Ramos (cell line): ENCODE data around the gene CCN5.
"Not testable (repeated sequence)": the region's sequence is repeated elsewhere in the genome, so short reads cannot be mapped to it uniquely, and the experiment has no call there.

Source experiments
- in situ Hi-C: fragments of 300-500 bp; cut with MboI; formaldehyde crosslinking; loops from one replicate; pipeline ENCODE4 v1.14.3; 2022; ENCODE audit warnings: low sequenced_read_pairs; ENCODE audit not compliant: unreplicated experiment

The CCN5 gene

DNA sequence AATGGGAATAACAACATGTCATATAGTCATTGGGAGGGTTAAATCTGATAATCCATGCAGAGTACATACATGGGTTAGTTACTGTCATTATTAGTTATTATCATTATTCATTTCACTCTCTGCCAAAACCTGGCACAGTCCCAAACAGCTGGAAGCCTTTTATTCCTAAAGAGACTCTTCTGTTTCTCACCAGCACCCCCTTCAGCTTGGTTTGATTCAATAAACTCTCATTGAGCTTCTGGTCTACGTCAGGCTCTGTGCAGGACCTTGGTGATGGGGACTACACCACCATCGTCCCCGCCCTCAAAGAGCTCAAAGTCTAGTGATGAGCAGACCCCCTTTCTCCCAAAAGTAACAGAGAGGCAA, 32.8 kb downstream of the CCN5 start:
- in situ Hi-C loops: no loop called here

DNA sequence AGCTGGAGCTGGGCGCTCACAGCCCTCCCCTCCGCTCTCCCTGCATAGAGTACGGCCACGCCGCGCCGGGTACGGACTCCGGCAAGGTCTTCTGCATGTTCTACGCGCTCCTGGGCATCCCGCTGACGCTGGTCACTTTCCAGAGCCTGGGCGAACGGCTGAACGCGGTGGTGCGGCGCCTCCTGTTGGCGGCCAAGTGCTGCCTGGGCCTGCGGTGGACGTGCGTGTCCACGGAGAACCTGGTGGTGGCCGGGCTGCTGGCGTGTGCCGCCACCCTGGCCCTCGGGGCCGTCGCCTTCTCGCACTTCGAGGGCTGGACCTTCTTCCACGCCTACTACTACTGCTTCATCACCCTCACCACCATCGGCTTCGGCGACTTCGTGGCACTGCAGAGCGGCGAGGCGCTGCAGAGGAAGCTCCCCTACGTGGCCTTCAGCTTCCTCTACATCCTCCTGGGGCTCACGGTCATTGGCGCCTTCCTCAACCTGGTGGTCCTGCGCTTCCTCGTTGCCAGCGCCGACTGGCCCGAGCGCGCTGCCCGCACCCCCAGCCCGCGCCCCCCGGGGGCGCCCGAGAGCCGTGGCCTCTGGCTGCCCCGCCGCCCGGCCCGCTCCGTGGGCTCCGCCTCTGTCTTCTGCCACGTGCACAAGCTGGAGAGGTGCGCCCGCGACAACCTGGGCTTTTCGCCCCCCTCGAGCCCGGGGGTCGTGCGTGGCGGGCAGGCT, 35.1 kb downstream of the CCN5 start:
- in situ Hi-C loops: no loop called here

DNA sequence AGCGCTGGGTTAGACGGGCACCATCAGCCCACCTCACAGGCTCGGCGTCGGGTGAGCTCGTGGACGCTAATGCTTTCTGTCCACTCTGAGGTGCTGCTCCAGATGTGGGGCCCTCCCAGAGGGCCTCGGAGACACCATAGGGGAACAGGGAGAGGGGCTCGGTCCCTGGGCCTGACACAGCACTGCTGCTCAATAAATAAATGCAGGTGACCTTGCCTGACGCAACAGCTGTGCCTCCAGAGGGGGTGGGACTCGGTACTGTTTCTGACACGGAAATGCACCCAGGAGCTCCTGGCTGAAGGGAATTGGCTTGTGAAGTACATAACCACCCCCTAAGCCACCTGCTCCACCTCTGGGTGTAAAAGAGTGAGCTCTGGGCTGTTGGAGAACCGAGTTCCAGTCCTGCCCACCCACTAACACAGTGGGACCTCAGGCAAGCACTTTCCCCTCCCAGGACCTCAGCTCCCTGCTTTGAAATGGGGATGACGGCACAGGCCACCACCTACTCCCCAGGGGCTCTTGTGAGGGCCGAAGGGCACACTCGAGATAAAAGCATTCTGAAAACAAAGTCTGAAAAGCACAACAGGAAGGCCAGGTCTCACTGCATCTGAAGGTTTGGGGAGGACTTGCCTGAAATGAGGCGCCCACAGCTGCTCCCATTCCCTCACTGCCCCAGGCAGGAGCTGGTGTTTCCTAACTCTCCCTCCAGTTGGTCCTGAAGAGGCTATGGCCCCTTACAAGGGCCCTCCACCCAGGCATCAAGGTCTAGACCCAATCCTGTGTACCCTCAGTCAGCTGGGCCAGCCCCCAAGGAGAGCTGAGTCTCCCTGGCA, 37.1 kb downstream of the CCN5 start:
- in situ Hi-C loops: no loop called here

DNA sequence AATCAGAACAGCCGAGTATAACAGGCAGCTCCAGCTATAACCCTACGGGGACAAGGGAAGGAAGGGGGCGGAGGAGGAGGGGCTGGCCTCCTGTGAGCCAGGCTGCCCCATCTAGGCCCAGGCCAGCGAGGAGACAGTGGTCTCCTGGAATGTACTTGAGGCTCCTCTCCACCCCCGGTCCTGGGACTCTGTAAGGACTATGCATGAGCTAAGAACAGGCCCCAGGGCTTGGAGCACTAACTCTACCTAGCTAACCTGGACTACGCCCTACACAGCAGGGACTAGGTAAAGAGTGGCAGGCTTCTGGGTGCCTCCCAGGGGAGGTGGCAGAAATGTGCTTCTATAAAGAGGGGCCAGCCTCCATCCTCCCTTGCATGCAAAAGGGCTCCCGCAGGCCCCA, 39.4 kb downstream of the CCN5 start:
- in situ Hi-C loops: no loop called here

DNA sequence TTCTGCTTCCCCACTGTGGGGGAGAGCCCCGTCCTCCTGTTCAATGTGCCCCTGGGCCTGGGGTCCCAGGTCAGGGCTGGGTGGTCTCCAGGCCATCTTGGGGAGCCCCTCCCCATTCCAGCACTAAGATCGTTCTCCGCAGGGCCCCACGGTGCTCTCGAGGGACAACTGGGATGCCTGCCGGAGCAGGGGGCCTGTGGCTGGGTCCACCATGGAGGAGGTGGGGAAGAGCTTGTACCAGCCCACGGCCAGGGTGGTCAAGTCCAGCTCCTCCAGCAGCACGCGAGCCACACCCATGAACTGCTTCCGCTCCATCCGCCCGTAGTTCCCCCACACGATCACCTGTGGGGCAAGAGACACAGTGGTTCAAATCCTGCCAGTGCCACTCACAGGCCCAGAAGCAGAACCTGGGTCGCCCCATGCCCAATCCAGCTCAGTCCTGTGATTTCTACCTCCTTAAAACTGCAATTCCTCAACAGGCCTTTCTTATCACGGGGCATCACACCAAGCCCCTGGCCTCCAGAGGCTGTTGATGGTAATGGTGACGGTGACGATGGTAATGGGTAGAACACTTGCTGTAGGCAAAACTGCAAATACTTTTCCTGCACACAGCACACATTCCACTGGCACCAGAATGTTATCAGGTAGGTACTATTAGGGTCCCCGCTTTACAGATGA, 41.0 kb downstream of the CCN5 start:
- in situ Hi-C loops: no loop called here

DNA sequence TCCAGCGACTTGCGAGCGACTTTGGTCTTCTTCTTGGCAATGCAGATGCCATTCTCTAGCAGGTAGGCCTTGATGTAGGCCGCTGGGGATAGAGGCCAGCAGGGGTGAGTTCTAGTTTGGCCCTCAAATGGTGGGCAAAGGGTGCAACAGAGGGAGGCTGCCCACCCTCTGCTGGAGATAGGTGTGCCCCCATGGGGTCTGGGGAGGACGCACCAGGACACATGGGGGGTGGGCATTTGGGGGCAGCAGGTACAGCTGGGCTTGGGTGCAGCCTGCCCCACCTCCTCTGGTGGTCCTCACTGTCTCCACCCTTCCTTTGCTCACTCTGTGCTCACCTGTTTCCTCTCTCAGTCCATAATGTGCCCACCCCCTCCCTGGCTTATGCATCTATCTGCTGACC, 41.8 kb downstream of the CCN5 start:
- in situ Hi-C loops: no loop called here

DNA sequence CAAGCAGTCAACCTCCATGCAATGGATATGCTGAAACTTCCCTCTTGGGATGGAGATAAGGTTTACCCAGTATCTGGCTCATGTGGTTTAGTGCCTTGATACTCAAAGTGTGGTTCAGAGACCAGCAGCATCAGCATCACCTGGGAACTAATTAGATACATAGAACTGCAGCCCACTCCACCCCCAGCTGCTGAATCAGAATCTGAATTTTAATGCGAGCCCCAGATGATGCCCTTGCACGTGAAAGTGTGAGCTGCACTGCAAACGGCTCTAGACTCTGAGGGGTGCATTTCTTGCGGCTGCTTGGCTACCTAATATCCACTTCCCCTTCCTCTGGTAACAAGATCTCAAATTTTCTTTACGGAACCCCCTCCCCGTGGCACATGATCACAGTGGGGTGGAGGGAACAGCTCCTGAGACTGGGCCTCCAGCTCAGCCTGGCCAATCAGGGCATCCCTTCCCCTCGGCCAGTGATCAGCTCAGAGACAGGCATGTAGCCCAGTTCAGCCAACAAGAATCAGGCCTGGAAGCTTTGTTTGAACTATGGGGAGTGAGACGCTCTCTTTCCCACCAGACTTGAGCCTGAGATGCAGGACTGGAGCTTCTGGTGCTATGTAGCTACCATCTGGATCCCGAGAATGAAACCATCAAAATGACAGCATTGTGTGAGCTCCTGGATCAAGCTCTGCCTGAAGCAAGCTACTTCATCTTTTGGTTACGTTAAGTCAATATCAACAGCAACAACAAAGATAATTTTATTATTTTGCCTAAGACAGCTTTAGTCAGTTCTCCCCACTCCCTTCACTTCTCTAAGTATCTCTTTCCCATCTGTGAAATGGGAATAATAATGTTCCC, 43.3 kb downstream of the CCN5 start:
- in situ Hi-C loops: no loop called here

DNA sequence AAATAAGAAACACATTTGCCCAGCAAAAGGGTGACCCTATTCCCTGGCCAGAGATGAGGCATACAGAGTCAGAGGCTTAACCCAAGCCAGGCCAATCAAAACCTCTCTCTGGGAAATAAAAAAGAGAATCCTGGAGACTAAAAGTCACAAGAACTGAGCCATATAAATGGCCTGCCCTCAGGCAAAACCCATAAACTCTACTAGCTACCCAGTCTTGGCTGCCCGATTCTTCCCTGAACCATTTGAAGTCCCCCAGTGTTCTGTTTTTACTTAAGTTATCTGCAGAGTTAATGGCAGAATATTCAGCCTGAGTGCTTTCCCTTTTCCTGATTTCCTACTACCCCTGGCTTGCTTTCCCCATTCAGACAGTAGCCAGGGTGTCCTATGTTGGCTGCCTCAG, 44.4 kb downstream of the CCN5 start:
- in situ Hi-C loops: no loop called here

DNA sequence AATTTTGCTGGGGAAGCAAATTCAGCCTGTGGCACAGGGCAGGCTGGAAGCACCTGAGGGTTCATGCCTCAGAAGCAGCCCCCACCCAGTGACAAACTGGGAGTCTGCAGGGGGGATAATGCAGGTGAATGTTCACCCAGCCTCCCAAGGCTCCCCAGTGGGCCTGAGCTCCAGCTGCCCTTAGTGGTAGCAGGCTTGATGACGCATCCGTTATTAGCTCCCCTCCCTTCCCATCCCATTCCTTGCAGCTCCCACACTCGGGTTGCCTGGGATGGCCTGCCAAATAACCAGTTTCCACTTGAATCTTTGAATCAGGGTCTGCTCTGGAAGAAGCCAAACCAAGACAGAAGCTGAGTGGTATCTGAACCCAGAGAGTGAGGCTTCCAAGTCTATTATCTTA, 46.3 kb downstream of the CCN5 start:
- in situ Hi-C loops: no loop called here

DNA sequence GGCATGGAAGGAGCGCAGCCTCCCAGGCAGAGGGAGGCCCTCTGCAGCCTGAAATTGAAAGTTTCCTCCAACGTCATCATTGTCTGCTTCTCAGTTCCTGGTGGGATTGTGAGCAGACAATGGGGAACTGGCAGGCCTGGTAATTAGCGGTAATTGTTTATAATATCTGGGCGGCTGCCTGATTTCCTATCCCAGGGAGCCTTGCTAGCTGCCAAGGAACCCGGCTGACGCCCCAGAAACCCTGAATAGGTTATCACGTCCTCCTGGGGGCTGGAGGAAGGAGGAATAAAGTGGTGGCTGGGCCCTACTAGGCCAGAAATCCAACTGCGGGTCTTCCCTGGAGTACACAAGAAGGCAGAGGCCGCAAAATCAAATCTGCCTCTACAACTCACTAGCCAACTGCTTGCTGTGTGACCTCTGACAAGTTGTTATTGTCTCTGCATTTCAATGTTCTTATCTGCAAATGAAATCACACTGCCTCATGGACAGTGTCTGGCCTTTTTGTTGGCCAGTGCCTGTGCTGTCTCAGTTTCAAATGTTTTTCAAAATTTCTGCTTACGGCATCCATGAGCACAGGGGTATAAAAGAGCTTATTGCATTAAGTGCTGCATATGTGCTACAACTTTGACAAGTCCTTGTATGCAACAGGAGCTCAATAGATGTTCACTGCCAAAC, 47.4 kb downstream of the CCN5 start:
- in situ Hi-C loops: no loop called here

DNA sequence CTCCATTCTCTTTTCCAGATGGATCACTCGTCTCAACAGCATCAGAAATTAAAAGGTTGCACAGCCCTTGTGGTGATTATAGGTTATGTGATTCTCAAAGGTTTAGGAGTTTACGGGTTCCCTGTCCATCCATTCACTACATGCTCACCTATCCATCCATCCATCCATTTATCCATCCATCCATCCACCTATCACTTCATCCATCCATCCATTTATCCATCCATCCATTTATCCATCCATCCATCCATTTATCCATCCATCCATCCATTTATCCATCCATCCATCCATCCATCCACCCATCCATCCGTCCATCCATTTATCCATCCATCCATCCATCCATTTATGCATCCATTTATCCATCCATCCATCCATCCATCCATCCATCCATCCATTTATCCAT, 48.6 kb downstream of the CCN5 start:
- in situ Hi-C loops: not testable (repeated sequence)

DNA sequence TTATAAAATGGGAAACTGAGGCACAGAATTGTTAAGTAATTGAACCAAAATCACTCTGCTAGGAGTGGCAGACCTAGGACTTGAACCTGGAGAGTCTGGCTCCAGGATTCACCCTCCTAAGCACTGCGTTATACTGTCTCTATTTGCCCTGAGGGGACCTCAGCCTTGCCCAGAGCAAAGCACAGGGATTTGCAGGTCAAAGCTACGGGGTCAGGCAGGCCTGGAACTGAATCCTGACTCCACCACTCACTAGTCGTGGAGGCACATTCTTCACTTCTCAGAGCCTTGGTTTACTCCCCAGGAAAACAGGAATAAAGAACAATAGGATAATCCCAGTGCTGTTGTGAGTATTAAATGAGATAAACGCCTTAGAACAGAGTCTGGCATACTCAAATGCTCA, 49.9 kb downstream of the CCN5 start:
- in situ Hi-C loops: no loop called here

DNA sequence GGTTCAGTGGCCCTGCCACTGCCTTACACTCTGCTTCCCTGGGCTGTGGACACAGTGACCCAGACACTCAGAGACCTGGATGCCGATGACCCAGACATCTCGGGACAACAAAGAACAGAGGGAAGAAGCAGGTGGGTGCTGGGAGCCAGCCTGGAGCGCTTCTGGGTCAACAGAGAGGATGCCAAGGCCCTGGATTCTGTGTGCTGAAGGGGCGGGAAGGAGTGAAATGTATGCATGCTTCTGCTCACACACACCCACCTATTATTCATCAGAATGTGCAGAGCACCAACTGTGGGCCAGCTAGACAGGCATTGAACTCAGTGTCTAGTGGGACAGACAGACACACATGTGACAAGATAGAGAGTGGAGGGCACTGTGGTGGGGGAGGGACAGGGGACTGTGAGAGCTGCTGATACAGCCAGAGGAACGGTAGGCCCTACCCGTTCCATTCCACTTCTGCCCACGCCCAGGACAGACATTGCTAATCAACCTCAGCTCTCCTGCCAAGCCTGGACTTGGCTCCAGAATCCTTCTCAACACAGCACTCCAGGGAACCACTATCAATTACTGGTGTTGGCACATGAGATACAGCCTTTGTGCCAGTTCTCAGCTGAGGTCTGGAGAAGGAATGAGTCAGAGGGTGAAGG, 50.7 kb downstream of the CCN5 start:
- in situ Hi-C loops: no loop called here

DNA sequence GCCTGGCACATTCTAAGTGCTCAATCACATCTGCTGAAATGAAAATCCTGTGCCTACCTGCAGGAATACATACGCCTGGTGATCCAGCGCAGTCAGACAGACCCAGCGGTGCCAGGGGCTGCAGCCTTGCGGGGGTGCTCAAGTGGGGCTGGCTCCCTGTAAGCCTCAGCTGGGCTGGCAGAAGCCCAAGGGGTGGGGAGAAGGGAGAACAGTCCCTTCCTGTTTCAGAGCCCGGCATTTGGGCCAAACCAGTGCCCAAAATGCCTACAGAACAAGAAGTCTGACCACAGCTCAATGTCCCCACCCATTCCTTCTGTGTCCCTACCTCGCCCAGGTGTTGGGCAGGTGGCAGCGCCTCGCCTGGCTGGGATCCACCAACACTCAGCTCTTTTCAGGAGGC, 53.1 kb downstream of the CCN5 start:
- in situ Hi-C loops: no loop called here

DNA sequence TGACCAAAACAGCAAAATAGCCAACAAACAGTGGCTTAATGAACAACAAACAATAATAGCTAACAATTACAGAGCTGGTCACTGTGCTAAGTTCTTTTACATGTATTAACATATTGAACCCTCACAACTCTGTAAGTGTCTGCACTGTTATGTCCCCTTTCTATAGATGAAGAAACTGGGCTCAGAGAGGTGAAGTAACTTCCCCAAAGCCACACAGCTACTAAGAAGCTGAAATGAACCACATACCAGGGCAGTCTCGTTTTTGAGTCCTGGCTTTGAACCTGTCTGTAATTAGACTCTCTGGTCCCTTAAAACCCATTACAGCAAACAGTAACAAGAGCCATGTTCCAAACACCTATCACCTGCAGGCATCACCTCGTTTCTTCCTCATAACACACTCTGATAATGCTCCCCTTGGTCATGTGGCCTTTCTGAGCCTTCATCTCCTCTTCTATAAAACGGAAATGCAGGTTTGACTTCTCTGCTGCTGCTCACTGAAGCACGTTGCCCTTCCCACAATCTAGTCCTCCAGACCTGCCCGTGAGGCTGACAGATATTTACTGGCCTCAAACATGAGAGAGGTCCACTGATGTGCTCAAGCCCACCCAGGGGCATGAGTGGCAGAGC, 53.8 kb downstream of the CCN5 start:
- in situ Hi-C loops: no loop called here

DNA sequence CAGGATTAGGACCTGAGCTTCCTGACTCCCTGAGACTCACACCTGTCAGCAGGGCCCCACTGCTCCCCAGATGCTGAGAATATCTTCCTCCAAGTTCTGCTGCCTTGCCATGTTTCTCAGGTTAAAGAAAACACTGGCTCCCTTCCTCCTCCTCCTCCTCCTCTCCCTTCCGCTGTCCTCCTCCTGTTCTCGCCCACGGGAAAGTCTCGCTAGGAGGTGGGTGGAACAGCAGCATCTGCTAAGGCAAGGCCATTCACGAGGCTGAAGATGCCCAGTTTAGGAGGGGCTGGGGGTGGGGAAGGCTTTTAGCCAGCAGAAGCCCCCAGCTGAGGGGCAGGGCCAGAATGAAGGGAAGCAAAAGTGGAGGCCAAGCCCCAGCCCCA, 54.3 kb downstream of the CCN5 start:
- in situ Hi-C loops: no loop called here

DNA sequence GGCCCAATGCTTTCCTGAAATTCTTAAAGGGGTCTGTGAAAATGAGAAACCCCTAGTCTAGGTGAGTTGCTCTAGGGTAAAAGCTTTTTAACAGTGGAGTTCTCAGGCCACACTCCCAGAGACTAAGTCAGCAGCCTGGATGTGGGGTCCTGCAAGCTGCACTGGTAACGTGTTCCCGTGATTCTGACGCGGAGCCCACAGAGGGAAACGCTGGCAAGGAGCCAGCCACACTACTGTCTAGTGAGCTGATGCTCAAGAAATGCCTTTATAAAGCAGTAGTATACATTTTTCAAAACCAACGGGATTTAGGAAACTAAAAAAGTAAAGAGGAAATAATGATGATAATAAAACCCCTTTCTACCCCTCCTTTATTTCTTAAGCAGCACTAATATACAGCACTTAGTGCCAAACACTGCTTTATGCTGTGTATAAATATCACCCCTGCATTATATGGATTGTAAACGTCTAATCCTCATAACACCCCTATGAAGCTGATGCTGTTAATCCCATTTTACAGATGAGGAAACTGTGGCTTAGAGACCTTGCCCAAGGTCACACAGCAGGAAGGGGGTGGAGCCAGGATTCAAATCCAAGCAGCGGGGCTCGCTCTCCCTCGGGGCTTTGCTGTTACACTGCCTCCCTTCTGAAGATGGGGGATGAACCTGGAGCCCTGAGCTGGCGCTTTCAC, 55.5 kb downstream of the CCN5 start:
- in situ Hi-C loops: no loop called here

DNA sequence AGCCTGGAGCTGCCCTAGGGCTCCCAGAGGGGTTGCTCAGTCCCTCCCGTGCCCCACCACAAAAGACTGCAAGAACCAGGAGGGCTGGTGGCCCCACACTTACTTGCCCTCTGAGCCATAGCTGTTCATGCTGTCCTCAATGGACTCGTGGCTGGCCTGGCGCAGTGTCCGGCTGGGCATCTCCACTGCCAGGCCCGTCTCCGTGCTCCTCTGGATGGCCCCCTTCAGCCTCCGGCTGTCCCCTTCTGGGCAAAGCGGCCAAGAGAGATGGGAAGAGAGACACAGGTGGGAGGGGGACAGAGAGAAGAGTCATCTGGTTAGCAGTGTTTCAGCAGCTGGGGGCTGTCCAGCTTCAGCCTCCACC, 56.0 kb downstream of the CCN5 start:
- in situ Hi-C loops: no loop called here

DNA sequence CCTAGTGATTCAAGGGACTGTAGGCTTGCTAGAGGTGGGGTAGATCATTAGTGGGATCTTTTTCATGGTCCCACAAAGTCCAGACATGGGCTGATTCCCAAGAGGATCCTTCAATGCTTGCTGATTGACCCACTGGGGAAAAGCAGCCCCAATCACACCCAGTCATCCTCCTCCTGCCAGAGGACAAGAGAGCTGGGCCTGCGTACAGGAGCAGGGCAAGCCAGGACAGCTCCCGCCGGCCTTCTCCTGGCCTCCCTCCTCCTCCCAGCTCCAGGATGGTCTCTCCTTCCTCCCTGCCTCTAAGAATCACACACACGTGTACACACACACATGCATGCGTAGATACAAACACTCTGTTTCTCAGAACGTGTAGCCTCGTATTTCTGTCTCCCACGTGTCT, 57.5 kb downstream of the CCN5 start:
- in situ Hi-C loops: no loop called here
